ENCODE measurements around the gene VPS52.

- TF ChIP-seq POLR2A (IDR thresholded peaks at IDR 0.05) (no peak), EP300 (IDR thresholded peaks at IDR 0.05) (no peak), POLR2AphosphoS5 (IDR thresholded peaks at IDR 0.05) (no peak)
- TF ChIP-seq, protein P1, sequence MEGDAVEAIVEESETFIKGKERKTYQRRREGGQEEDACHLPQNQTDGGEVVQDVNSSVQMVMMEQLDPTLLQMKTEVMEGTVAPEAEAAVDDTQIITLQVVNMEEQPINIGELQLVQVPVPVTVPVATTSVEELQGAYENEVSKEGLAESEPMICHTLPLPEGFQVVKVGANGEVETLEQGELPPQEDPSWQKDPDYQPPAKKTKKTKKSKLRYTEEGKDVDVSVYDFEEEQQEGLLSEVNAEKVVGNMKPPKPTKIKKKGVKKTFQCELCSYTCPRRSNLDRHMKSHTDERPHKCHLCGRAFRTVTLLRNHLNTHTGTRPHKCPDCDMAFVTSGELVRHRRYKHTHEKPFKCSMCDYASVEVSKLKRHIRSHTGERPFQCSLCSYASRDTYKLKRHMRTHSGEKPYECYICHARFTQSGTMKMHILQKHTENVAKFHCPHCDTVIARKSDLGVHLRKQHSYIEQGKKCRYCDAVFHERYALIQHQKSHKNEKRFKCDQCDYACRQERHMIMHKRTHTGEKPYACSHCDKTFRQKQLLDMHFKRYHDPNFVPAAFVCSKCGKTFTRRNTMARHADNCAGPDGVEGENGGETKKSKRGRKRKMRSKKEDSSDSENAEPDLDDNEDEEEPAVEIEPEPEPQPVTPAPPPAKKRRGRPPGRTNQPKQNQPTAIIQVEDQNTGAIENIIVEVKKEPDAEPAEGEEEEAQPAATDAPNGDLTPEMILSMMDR (IDR thresholded peaks at IDR 0.05): no peak
These were observed 826 bp upstream of the VPS52 start for GRCh38 chr6:33272275-33273128.
